ENCODE measurements around the gene GXYLT2.

Gene GXYLT2

DNA sequence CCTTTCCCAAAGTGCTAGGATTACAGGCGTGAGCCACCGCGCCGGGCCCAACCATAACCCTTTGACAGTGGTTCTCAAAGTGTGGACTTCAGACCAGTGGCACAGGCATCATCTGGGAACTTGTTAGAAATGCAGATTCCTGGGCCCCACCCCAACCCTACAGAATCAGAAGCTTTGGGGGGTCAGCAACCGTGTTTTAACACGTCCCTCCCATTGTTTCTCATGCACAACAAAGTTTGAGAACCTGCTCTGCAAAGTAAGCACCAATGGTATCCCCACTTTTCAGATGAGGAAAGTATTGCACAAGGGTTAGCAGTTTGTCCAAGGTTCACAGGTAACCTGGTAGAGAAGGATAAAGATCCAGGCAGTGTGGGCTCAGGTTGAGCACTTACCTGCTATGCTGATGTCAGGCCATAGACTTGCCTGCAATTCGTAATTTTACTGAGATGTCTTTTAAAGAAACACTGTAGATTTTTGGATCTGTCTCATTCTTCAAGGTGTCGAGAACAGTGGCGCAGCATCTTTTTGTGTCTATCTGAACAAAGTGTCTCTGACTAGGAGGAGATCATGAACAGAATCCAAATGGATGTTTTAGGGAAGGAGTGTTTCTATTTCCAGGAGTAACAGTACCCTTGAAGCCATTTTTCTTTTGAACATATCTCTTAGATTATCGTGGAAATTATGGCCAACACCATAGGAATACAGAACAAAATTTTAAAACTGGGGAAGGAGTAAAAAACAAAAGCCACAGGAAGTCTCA lies 2.5 kb downstream of the GXYLT2 start:
- Histone ChIP-seq H2AK5ac (ENCODE audit: low read length, severe bottlenecking) (peak overlapping the region; percentile 87), H2AFZ (ENCODE audit: low read depth, low read length) (no peak overlapping the region), H3K4me3 (ENCODE audit: insufficient read depth in 1 of 2, low read depth in 1 of 2, low read length in 2 of 2) (peak overlapping the region in 1 of 2 experiments; percentile 36), H2BK15ac (ENCODE audit: low read depth, poor library complexity, severe bottlenecking) (peak overlapping the region; percentile 13), H4K91ac (ENCODE audit: low read length) (peak overlapping the region; percentile 80), H2BK120ac (ENCODE audit: low read depth, low read length) (no peak overlapping the region), H3K23ac (ENCODE audit: low read length in 2 of 2) (peak overlapping the region in 1 of 2 experiments; percentile 14), H4K8ac (ENCODE audit: low read length) (peak overlapping the region; percentile 35), H2BK12ac (ENCODE audit: low read length in 2 of 2) (peak overlapping the region; percentile 75 to 87), H2BK5ac (ENCODE audit: low read depth, low read length, poor library complexity, severe bottlenecking) (no peak overlapping the region), H3K4me2 (ENCODE audit: low read length, poor library complexity, severe bottlenecking) (peak overlapping the region; percentile 19), H3K27me3 (ENCODE audit: control insufficient read depth in 1 of 2, insufficient read depth in 1 of 2, low read length in 2 of 2) (no peaks in the 10 kb centered on the region), H3K4me1 (ENCODE audit: control insufficient read depth, insufficient read depth, low read depth, low read length) (peaks cover 10% of the 10 kb centered on the region), H3K4ac (ENCODE audit: low read depth in 1 of 2, low read length in 2 of 2) (peak overlapping the region; percentile 9 to 76), H3K9ac (ENCODE audit: low read length) (peak overlapping the region; percentile 85), H3K9me3 (ENCODE audit: control insufficient read depth, low read length) (no peaks in the 10 kb centered on the region), H3K36me3 (ENCODE audit: control insufficient read depth in 1 of 2, insufficient read depth in 2 of 2, low read depth in 1 of 2, low read length in 2 of 2) (no peaks in the 10 kb centered on the region), H3K79me1 (replicated peaks; ENCODE audit: low read length, poor library complexity, severe bottlenecking) (peaks cover 15% of the 10 kb centered on the region), H3K14ac (ENCODE audit: low read length in 2 of 2) (no peak overlapping the region), H3K27ac (ENCODE audit: low read length, poor library complexity, severe bottlenecking) (peak overlapping the region; percentile 97), H3K18ac (ENCODE audit: low read depth in 1 of 2, low read length in 2 of 2) (peak overlapping the region; percentile 55 to 83)
- WGBS, result 91% methylated on average over 7 of the region's 10 CpGs
- no peak for DNase-seq

GRCh38 chr3:72891053-72891855 lies 3.4 kb downstream of the GXYLT2 start:
- Histone ChIP-seq H3K4me3 (ENCODE audit: insufficient read depth in 1 of 2, low read depth in 1 of 2, low read length in 2 of 2) (peak overlapping the region in 1 of 2 experiments; percentile 50), H3K9me3 (ENCODE audit: control insufficient read depth, low read length) (no peaks in the 10 kb centered on the region), H2AK5ac (ENCODE audit: low read length, severe bottlenecking) (peak overlapping the region; percentile 91), H2BK15ac (ENCODE audit: low read depth, poor library complexity, severe bottlenecking) (no peak overlapping the region), H2AFZ (ENCODE audit: low read depth, low read length) (no peak overlapping the region), H3K4ac (ENCODE audit: low read depth in 1 of 2, low read length in 2 of 2) (peak overlapping the region in 1 of 2 experiments; percentile 11), H2BK5ac (ENCODE audit: low read depth, low read length, poor library complexity, severe bottlenecking) (peak overlapping the region; percentile 90), H3K79me1 (replicated peaks; ENCODE audit: low read length, poor library complexity, severe bottlenecking) (peaks cover 15% of the 10 kb centered on the region), H3K27ac (ENCODE audit: low read length, poor library complexity, severe bottlenecking) (peak overlapping the region; percentile 97), H3K4me1 (ENCODE audit: control insufficient read depth, insufficient read depth, low read depth, low read length) (peaks cover 10% of the 10 kb centered on the region), H3K4me2 (ENCODE audit: low read length, poor library complexity, severe bottlenecking) (peak overlapping the region; percentile 42), H3K23ac (ENCODE audit: low read length in 2 of 2) (no peak overlapping the region), H2BK12ac (ENCODE audit: low read length in 2 of 2) (peak overlapping the region in 1 of 2 experiments; percentile 56), H4K8ac (ENCODE audit: low read length) (peak overlapping the region; percentile 31), H3K14ac (ENCODE audit: low read length in 2 of 2) (no peak overlapping the region), H3K9ac (ENCODE audit: low read length) (peak overlapping the region; percentile 85), H3K18ac (ENCODE audit: low read depth in 1 of 2, low read length in 2 of 2) (peak overlapping the region in 1 of 2 experiments; percentile 34), H3K27me3 (ENCODE audit: control insufficient read depth in 1 of 2, insufficient read depth in 1 of 2, low read length in 2 of 2) (no peaks in the 10 kb centered on the region), H4K91ac (ENCODE audit: low read length) (no peak overlapping the region), H3K36me3 (ENCODE audit: control insufficient read depth in 1 of 2, insufficient read depth in 2 of 2, low read depth in 1 of 2, low read length in 2 of 2) (no peaks in the 10 kb centered on the region), H2BK120ac (ENCODE audit: low read depth, low read length) (no peak overlapping the region)
- 0% methylated on average over 4 of the region's 8 CpGs for WGBS
- peak; percentile 94 for DNase-seq

DNA sequence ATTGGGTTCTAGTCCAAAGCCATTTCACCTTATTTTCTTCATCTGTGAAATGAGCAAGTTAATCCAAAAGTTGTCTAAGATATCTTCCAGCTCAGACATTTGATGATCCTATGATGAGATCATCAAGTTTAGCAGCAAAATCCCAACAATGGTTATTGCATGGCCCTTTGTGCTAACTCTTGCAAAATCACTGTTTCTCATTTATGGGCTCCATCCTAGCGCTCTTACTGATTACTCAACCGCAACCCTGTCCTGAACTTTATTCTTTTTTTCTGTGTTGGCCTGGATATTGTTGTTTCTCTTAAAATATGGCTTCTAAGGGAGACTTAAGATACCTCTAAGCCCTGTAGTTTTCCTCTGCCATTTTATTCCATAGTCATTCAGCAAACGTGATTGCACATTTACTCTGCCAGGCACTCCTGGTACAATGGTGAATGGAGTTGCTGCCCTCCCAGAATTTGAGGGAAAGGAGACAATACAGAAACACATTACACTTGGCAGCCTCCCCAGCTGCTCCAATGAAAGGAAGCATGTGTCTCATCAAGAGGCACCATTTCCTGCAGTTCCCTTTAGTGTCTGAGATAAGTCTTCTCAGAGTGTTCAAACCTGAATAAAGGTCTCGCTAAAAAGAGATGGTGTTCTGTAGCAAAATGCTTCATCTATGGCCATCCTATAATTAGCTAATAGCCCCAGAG lies 4.4 kb downstream of the GXYLT2 start:
- no peak overlapping the region for H4K91ac ChIP-seq (ENCODE audit: low read length)
- no peak overlapping the region for H3K23ac ChIP-seq (ENCODE audit: low read length in 2 of 2)
- no peaks in the 10 kb centered on the region for H3K36me3 ChIP-seq (ENCODE audit: control insufficient read depth in 1 of 2, insufficient read depth in 2 of 2, low read depth in 1 of 2, low read length in 2 of 2)
- H4K8ac ChIP-seq (ENCODE audit: low read length), result no peak overlapping the region
- H2BK120ac ChIP-seq (ENCODE audit: low read depth, low read length), result no peak overlapping the region
- peak overlapping the region in 1 of 2 experiments; percentile 46 for H3K4me3 ChIP-seq (ENCODE audit: insufficient read depth in 1 of 2, low read depth in 1 of 2, low read length in 2 of 2)
- H3K4me2 ChIP-seq (ENCODE audit: low read length, poor library complexity, severe bottlenecking), result no peak overlapping the region
- H2AFZ ChIP-seq (ENCODE audit: low read depth, low read length), result no peak overlapping the region
- no peaks in the 10 kb centered on the region for H3K9me3 ChIP-seq (ENCODE audit: control insufficient read depth, low read length)
- peaks cover 9% of the 10 kb centered on the region for H3K4me1 ChIP-seq (ENCODE audit: control insufficient read depth, insufficient read depth, low read depth, low read length)
- DNase-seq, result peak; percentile 79
- H2BK5ac ChIP-seq (ENCODE audit: low read depth, low read length, poor library complexity, severe bottlenecking), result no peak overlapping the region
- peak overlapping the region in 1 of 2 experiments; percentile 3 for H2BK12ac ChIP-seq (ENCODE audit: low read length in 2 of 2)
- no peak overlapping the region for H2BK15ac ChIP-seq (ENCODE audit: low read depth, poor library complexity, severe bottlenecking)
- H3K27me3 ChIP-seq (ENCODE audit: control insufficient read depth in 1 of 2, insufficient read depth in 1 of 2, low read length in 2 of 2), result no peaks in the 10 kb centered on the region
- peaks cover 17% of the 10 kb centered on the region for H3K79me1 ChIP-seq (replicated peaks; ENCODE audit: low read length, poor library complexity, severe bottlenecking)
- peak overlapping the region; percentile 97 for H3K27ac ChIP-seq (ENCODE audit: low read length, poor library complexity, severe bottlenecking)
- H3K18ac ChIP-seq (ENCODE audit: low read depth in 1 of 2, low read length in 2 of 2), result peak overlapping the region in 1 of 2 experiments; percentile 37
- H3K9ac ChIP-seq (ENCODE audit: low read length), result peak overlapping the region; percentile 85
- WGBS, result 72% methylated on average over 3 of the region's 4 CpGs
- H3K14ac ChIP-seq (ENCODE audit: low read length in 2 of 2), result no peak overlapping the region
- H3K4ac ChIP-seq (ENCODE audit: low read depth in 1 of 2, low read length in 2 of 2), result no peak overlapping the region
- peak overlapping the region; percentile 12 for H2AK5ac ChIP-seq (ENCODE audit: low read length, severe bottlenecking)
